ENCODE measurements around the gene POU2AF2. TPM values are rescaled to one million over a fixed set of nuclear protein-coding genes. Genes with fewer than 3 reads are reported as not detected.
"Not testable (repeated sequence)": the region's sequence is repeated elsewhere in the genome, so short reads cannot be mapped to it uniquely, and the experiment has no call there.

Gene POU2AF2
- total RNA-seq, 1 experiment from 2014 or later, result not detected

- DNase-seq (ENCODE audit: extremely low read depth, low read depth), result no peak
Observed at GRCh38 chr11:111301004-111301841, 55.7 kb downstream of the POU2AF2 start.

GRCh38 chr11:111301842-111302118 lies 56.3 kb downstream of the POU2AF2 start:
- DNase-seq (ENCODE audit: extremely low read depth, low read depth), result no peak

GRCh38 chr11:111302298-111302697 lies 56.8 kb downstream of the POU2AF2 start:
- no peak for DNase-seq (ENCODE audit: extremely low read depth, low read depth)

- no peak for DNase-seq (ENCODE audit: extremely low read depth, low read depth)
Observed at GRCh38 chr11:111303461-111303860, 57.9 kb downstream of the POU2AF2 start.

GRCh38 chr11:111305162-111305802 lies 59.8 kb downstream of the POU2AF2 start:
- no peak for DNase-seq (ENCODE audit: extremely low read depth, low read depth)

- no peak for DNase-seq (ENCODE audit: extremely low read depth, low read depth)
Observed at GRCh38 chr11:111305876-111306275, 60.4 kb downstream of the POU2AF2 start.

GRCh38 chr11:111306321-111306720 lies 60.8 kb downstream of the POU2AF2 start:
- no peak for DNase-seq (ENCODE audit: extremely low read depth, low read depth)

GRCh38 chr11:111307472-111308108 lies 62.1 kb downstream of the POU2AF2 start:
- no peak for DNase-seq (ENCODE audit: extremely low read depth, low read depth)

GRCh38 chr11:111308140-111308539 lies 62.6 kb downstream of the POU2AF2 start:
- no peak for DNase-seq (ENCODE audit: extremely low read depth, low read depth)

GRCh38 chr11:111309215-111309915 lies 63.8 kb downstream of the POU2AF2 start:
- no peak for DNase-seq (ENCODE audit: extremely low read depth, low read depth)

- DNase-seq (ENCODE audit: extremely low read depth, low read depth), result no peak
Observed at GRCh38 chr11:111310088-111310487, 64.6 kb downstream of the POU2AF2 start.

GRCh38 chr11:111310723-111311122 lies 65.2 kb downstream of the POU2AF2 start:
- no peak for DNase-seq (ENCODE audit: extremely low read depth, low read depth)

- DNase-seq (ENCODE audit: extremely low read depth, low read depth), result no peak
Observed at GRCh38 chr11:111312076-111312475, 66.6 kb downstream of the POU2AF2 start.

- no peak for DNase-seq (ENCODE audit: extremely low read depth, low read depth)
Observed at GRCh38 chr11:111319296-111319695, 73.8 kb downstream of the POU2AF2 start.

GRCh38 chr11:111320199-111320598 lies 74.7 kb downstream of the POU2AF2 start:
- not testable (repeated sequence) for DNase-seq (ENCODE audit: extremely low read depth, low read depth)

GRCh38 chr11:111320728-111321568 lies 75.4 kb downstream of the POU2AF2 start:
- DNase-seq (ENCODE audit: extremely low read depth, low read depth), result no peak

- no peak for DNase-seq (ENCODE audit: extremely low read depth, low read depth)
Observed at GRCh38 chr11:111322534-111322933, 77.0 kb downstream of the POU2AF2 start.

GRCh38 chr11:111324277-111324720 lies 78.8 kb downstream of the POU2AF2 start:
- no peak for DNase-seq (ENCODE audit: extremely low read depth, low read depth)

- DNase-seq (ENCODE audit: extremely low read depth, low read depth), result no peak
Observed at GRCh38 chr11:111325259-111325658, 79.7 kb downstream of the POU2AF2 start.

- no peak for DNase-seq (ENCODE audit: extremely low read depth, low read depth)
Observed at GRCh38 chr11:111326824-111327223, 81.3 kb downstream of the POU2AF2 start.
